ENCODE measurements around the gene CBR3. TPM values are rescaled to one million over a fixed set of nuclear protein-coding genes. Genes with fewer than 3 reads are reported as not detected.
A peak's percentile ranks its signal among the peaks of the same experiment; 100 is the strongest.
"Not testable (repeated sequence)": the region's sequence is repeated elsewhere in the genome, so short reads cannot be mapped to it uniquely, and the experiment has no call there.

Gene CBR3
- total and polyA plus RNA-seq, 2 donors (not counting 3 experiments of a cell fraction or from before 2014, with no cell fraction given): 9.7 to 13.3 TPM

GRCh38 chr21:36141513-36141925 lies 6.6 kb downstream of the CBR3 start:
- H3K79me2 ChIP-seq (ENCODE audit: control insufficient read depth, insufficient read depth, low read length): peaks cover 4% of the 10 kb centered on the region
- H2AFZ ChIP-seq (ENCODE audit: low read depth, low read length): no peak overlapping the region
- no peak overlapping the region for H3K27ac ChIP-seq (ENCODE audit: insufficient read depth, low read depth, low read length)
- H3K9me3 ChIP-seq (replicated peaks; ENCODE audit: control insufficient read depth, insufficient read depth, low read length): no peaks in the 10 kb centered on the region
- intact Hi-C loops (cut with micrococcal nuclease): loop anchor here (1.0 to 5.0 kb wide), 2 partner anchors 190 to 236 kb away; no protein-coding TSS in a partner anchor
- no peak overlapping the region for H3K4me3 ChIP-seq (replicated peaks in 1 of 3; ENCODE audit: insufficient read depth in 1 of 3, low read depth in 1 of 3, low read length in 3 of 3)
- H3K27me3 ChIP-seq (ENCODE audit: control insufficient read depth in 2 of 2, insufficient read depth in 2 of 2, low read length in 2 of 2): no peaks in the 10 kb centered on the region
- no peaks in the 10 kb centered on the region for H3K9me1 ChIP-seq (replicated peaks; ENCODE audit: control insufficient read depth, extremely low read depth, insufficient read depth, low read length)
- CTCF ChIA-PET: interaction anchor here (0.5 to 7.6 kb wide), 7 partner anchors 69 to 203 kb away, joined by 3 to 41 read pairs (median 3); no protein-coding TSS in a partner anchor
- DNase-seq (ENCODE audit: low read depth, low spot score) (peak; percentile 80), FAIRE-seq (peak; percentile 86)
- BruUV-seq (replicated peaks): no TSS peak
- TF ChIP-seq EZH2 (IDR thresholded peaks at IDR 0.05; ENCODE audit: borderline replicate concordance, low read depth, low read length, severe bottlenecking) (no peak), CTCF (IDR thresholded peaks at IDR 0.05; ENCODE audit: extremely low read depth in 1 of 2, insufficient read depth in 1 of 2, low read depth in 1 of 2, low read length in 2 of 2) (peak; percentile 76 to 77)
- H3K36me3 ChIP-seq (ENCODE audit: control insufficient read depth in 2 of 2, extremely low read depth in 1 of 2, insufficient read depth in 2 of 2, low read length in 2 of 2): no peaks in the 10 kb centered on the region
- no peak overlapping the region for H3K4me2 ChIP-seq (ENCODE audit: insufficient read depth, low read length)
- dilution Hi-C loops (cut with MboI; ENCODE audit: extremely low pct_ligation_motif_present, low sequenced_read_pairs): no loop called here
- no peak overlapping the region for H3K9ac ChIP-seq (replicated peaks; ENCODE audit: extremely low read depth, insufficient read depth, low read length)
- H4K20me1 ChIP-seq (replicated peaks; ENCODE audit: control insufficient read depth, extremely low read depth, insufficient read depth, low read length): no peaks in the 10 kb centered on the region
- peaks cover under 1% of the 10 kb centered on the region for H3K4me1 ChIP-seq (ENCODE audit: control insufficient read depth, extremely low read depth, insufficient read depth, low read length)
- POLR2A ChIA-PET: no interaction called here

DNA sequence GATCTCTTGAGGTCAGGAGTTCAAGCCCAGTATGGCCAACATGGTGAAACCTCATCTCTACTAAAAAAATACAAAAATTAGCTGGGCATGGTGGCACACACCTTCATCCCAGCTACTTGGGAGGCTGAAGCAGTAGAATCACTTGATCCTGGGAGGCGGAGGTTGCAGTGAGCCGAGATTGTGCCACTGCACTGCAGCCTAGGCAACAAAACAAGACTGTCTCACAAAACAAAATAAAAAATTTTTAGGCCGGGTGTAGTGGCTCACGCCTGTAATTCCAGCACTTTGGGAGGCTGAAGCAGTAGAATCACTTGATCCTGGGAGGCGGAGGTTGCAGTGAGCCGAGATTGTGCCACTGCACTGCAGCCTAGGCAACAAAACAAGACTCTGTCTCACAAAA lies 9.4 kb downstream of the CBR3 start:
- H3K9me3 ChIP-seq (replicated peaks; ENCODE audit: control insufficient read depth, insufficient read depth, low read length); BruUV-seq (replicated peaks); H3K4me2 ChIP-seq (ENCODE audit: insufficient read depth, low read length); H2AFZ ChIP-seq (ENCODE audit: low read depth, low read length); dilution Hi-C loops (cut with MboI; ENCODE audit: extremely low pct_ligation_motif_present, low sequenced_read_pairs); H3K9me1 ChIP-seq (replicated peaks; ENCODE audit: control insufficient read depth, extremely low read depth, insufficient read depth, low read length); H4K20me1 ChIP-seq (replicated peaks; ENCODE audit: control insufficient read depth, extremely low read depth, insufficient read depth, low read length); H3K27ac ChIP-seq (ENCODE audit: insufficient read depth, low read depth, low read length); POLR2A ChIA-PET; FAIRE-seq; H3K9ac ChIP-seq (replicated peaks; ENCODE audit: extremely low read depth, insufficient read depth, low read length); H3K79me2 ChIP-seq (ENCODE audit: control insufficient read depth, insufficient read depth, low read length); H3K36me3 ChIP-seq (ENCODE audit: control insufficient read depth in 2 of 2, extremely low read depth in 1 of 2, insufficient read depth in 2 of 2, low read length in 2 of 2); H3K27me3 ChIP-seq (ENCODE audit: control insufficient read depth in 2 of 2, insufficient read depth in 2 of 2, low read length in 2 of 2); H3K4me3 ChIP-seq (replicated peaks in 1 of 3; ENCODE audit: insufficient read depth in 1 of 3, low read depth in 1 of 3, low read length in 3 of 3); H3K4me1 ChIP-seq (ENCODE audit: control insufficient read depth, extremely low read depth, insufficient read depth, low read length); DNase-seq (ENCODE audit: low read depth, low spot score): not testable (repeated sequence)
- CTCF ChIA-PET: interaction anchor here (4.1 kb wide), 1 partner anchor 66 kb away, joined by 31 read pairs; no protein-coding TSS in a partner anchor
- intact Hi-C loops (cut with micrococcal nuclease): loop anchor here (5.0 kb wide), 1 partner anchor 233 kb away; no protein-coding TSS in a partner anchor

Measured in endothelial cell of umbilical vein (primary cell).